K562 (cell line): ENCODE results near the gene GOLGA8N.
"Not testable (repeated sequence)": the region's sequence is repeated elsewhere in the genome, so short reads cannot be mapped to it uniquely, and the experiment has no call there.

Experiments
- ETV6 ChIP-seq, 3 experiments: fragments of 150-350 bp in 1 of 3; sonication (generic) in 1 of 3; formaldehyde crosslinking in 1 of 3; IDR thresholded peaks; 2 replicates each; pipeline versions ENCODE4 v1.6.1 to v1.8.0; 2014 to 2022; ENCODE audit warnings: borderline replicate concordance in 2 of 3, low read depth in 2 of 3, antibody characterized with exemption in 1 of 3, low read length in 1 of 3, mild to moderate bottlenecking in 1 of 3, missing genetic modification reagents in 1 of 3
- FIP1L1 ChIP-seq: fragments of 200-400 bp; formaldehyde crosslinking; IDR thresholded peaks from 2 replicates; pipeline ENCODE4 v1.6.1; 2018; ENCODE audit warnings: mild to moderate bottlenecking, low read depth, low read length; ENCODE audit not compliant: poor library complexity, severe bottlenecking
- SIX5 ChIP-seq, 2 experiments: IDR thresholded peaks; 2 replicates each; pipeline ENCODE4 v1.6.1; 2011; ENCODE audit warnings: low read length in 2 of 2, borderline replicate concordance in 1 of 2, low read depth in 1 of 2, mild to moderate bottlenecking in 1 of 2, moderate library complexity in 1 of 2; ENCODE audit not compliant: insufficient read depth in 1 of 2

DNA sequence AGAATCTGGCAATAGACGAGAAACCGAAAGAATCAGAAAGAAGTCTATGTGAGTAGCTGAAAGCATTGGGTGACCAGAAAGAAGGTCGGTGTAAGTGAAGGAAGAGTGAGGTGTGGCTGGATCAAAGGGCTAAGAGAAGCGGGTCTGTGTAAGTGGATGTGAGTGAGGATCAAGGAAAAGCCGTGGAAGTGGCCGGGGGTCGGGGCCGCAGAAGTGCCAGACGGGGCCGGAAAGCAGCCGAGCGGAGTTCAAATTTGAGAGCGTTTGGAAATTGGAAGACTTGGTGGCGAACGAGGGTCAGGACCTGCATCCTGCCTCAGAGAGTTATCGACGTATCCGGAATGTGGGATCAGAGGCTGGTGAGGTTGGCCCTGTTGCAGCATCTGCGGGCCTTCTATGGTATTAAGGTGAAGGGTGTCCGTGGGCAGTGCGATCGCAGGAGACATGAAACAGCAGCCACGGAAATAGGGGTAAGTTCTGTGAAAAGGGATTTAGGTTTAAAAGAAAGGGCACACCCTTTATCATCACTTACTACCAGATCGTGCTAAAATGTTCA is 22.7 kb downstream of the GOLGA8N start:
- TF ChIP-seq FIP1L1; SIX5 (IDR thresholded peaks at IDR 0.05; ENCODE audit: borderline replicate concordance in 1 of 2, insufficient read depth in 1 of 2, low read depth in 1 of 2, low read length in 2 of 2); ETV6 (IDR thresholded peaks at IDR 0.05; ENCODE audit: borderline replicate concordance in 1 of 2, low read depth in 2 of 2, low read length in 1 of 2); ETV6 (CRISPR knock-in tag; IDR thresholded peaks at IDR 0.05; ENCODE audit: borderline replicate concordance): not testable (repeated sequence)
